GM23248 (cell line): ENCODE data around the gene STK26. TPM values are rescaled to one million over a fixed set of nuclear protein-coding genes. Genes with fewer than 3 reads are reported as not detected.

Experiments used
- DNase-seq: peaks from one replicate; pipeline ENCODE4 v3.0.0-alpha.2; 2015
- H2AFZ ChIP-seq: fragments of 200-600 bp; sonication (generic); 2 replicates; pipeline ENCODE4 v1.6.1; 2016; ENCODE audit warnings: antibody characterized with exemption
- H3F3A ChIP-seq: fragments of 200-600 bp; sonication (generic); 2 replicates; pipeline ENCODE4 v1.6.1; 2016; ENCODE audit warnings: mild to moderate bottlenecking, antibody characterized with exemption, mixed run types; ENCODE audit not compliant: insufficient read depth
- H3K27ac ChIP-seq: fragments of 200-600 bp; sonication (generic); 2 replicates; pipeline ENCODE4 v1.5.1; 2016; ENCODE audit warnings: mild to moderate bottlenecking
- H3K27me3 ChIP-seq: fragments of 200-600 bp; sonication (generic); replicated peaks from 2 replicates; pipeline ENCODE4 v1.6.1; 2016; ENCODE audit warnings: mild to moderate bottlenecking; ENCODE audit not compliant: insufficient read depth
- H3K36me3 ChIP-seq: fragments of 200-600 bp; sonication (generic); 2 replicates; pipeline ENCODE4 v1.6.1; 2016; ENCODE audit warnings: low read depth, mild to moderate bottlenecking
- H3K4me1 ChIP-seq: fragments of 200-600 bp; sonication (generic); 2 replicates; pipeline ENCODE4 v1.6.1; 2016; ENCODE audit warnings: mild to moderate bottlenecking; ENCODE audit not compliant: insufficient read depth
- H3K4me2 ChIP-seq: fragments of 200-600 bp; sonication (generic); one replicate; pipeline ENCODE4 v1.6.1; 2016; ENCODE audit warnings: mild to moderate bottlenecking; ENCODE audit not compliant: unreplicated experiment
- H3K4me3 ChIP-seq: fragments of 200-600 bp; sonication (generic); 2 replicates; pipeline ENCODE4 v1.5.1; 2016; ENCODE audit warnings: mild to moderate bottlenecking
- H3K79me2 ChIP-seq: fragments of 200-600 bp; sonication (generic); 2 replicates; pipeline ENCODE4 v1.6.1; 2016; ENCODE audit warnings: mild to moderate bottlenecking; ENCODE audit not compliant: insufficient read depth
- H3K9ac ChIP-seq: fragments of 200-600 bp; sonication (generic); 2 replicates; pipeline ENCODE4 v1.6.1; 2016; ENCODE audit warnings: mild to moderate bottlenecking
- H3K9me2 ChIP-seq: fragments of 200-600 bp; sonication (generic); 2 replicates; pipeline ENCODE4 v1.6.1; 2016; ENCODE audit warnings: mixed run types, mild to moderate bottlenecking, moderate library complexity; ENCODE audit not compliant: insufficient read depth
- H3K9me3 ChIP-seq: fragments of 200-600 bp; sonication (generic); one replicate; pipeline ENCODE4 v1.6.1; 2017; ENCODE audit warnings: low read depth
- H4K20me1 ChIP-seq: fragments of 200-600 bp; sonication (generic); 2 replicates; pipeline ENCODE4 v1.6.0; 2016; ENCODE audit not compliant: insufficient read depth
- EZH2 ChIP-seq: fragments of 200-600 bp; sonication (generic); IDR thresholded peaks from 2 replicates; pipeline ENCODE4 v1.6.1; 2018; ENCODE audit warnings: antibody characterized with exemption, mild to moderate bottlenecking; ENCODE audit not compliant: insufficient read depth, poor library complexity, severe bottlenecking
- EZH2phosphoT487 ChIP-seq: fragments of 200-600 bp; sonication (generic); IDR thresholded peaks from 2 replicates; pipeline ENCODE4 v1.6.1; 2018; ENCODE audit warnings: antibody characterized with exemption, moderate library complexity, mild to moderate bottlenecking, low read depth; ENCODE audit not compliant: insufficient read depth
- WGBS, 2 experiments: methylation state at CpG; one replicate each; pipeline ENCODE4 v1.1.6; 2015 to 2017; ENCODE audit warnings: low lambda C conversion rate in 2 of 2, low coverage in 1 of 2; ENCODE audit errors: missing lambda C conversion rate in 2 of 2; 5-methylcytosine and 5-hydroxymethylcytosine counted together
- in situ Hi-C: fragments of 300-500 bp; cut with MboI; formaldehyde crosslinking; loops from 2 replicates; pipeline ENCODE4 v1.15.0; 2020
- polyA plus RNA-seq: library from polyadenylated mRNA; unstranded; fragments of >200 nt; fragmentation: Nextera tagmentation; extraction: Ambion mirVana; gene quantifications from 2 replicates; pipeline ENCODE4 v1.2.1, GENCODE V29; 2016
- total RNA-seq: library from RNA; depleted of rRNA; stranded (reverse); fragments of >200 nt; shearing (Covaris generic); gene quantifications from 2 replicates; pipeline ENCODE4 v1.2.3, GENCODE V29; 2014

Gene STK26
- total and polyA plus RNA-seq, 2 experiments from 2014 or later = 0.74 to 1.1 TPM

GRCh38 chrX:132101799-132102198 lies 78.7 kb downstream of the STK26 start:
- Histone ChIP-seq H3K27ac (no peak overlapping the region), H3K4me1 (no peaks in the 10 kb centered on the region), H4K20me1 (no peaks in the 10 kb centered on the region), H3K9me3 (no peaks in the 10 kb centered on the region), H3K9me2 (no peaks in the 10 kb centered on the region), H3K79me2 (no peaks in the 10 kb centered on the region), H3K4me2 (no peak overlapping the region), H3K27me3 (no peaks in the 10 kb centered on the region), H3F3A (no peaks in the 10 kb centered on the region), H3K9ac (no peak overlapping the region), H3K4me3 (no peak overlapping the region), H3K36me3 (no peaks in the 10 kb centered on the region), H2AFZ (no peak overlapping the region)
- no peak for DNase-seq
- in situ Hi-C loops = no loop called here
- 13 to 17% methylated on average over 8 of the region's 9 CpGs for WGBS, 2 experiments
- no peak for TF ChIP-seq EZH2phosphoT487
- no peak for TF ChIP-seq EZH2

- TF ChIP-seq EZH2phosphoT487 (no peak), EZH2 (no peak)
- Histone ChIP-seq H3K9me2 (no peaks in the 10 kb centered on the region), H3K4me2 (no peak overlapping the region), H3K4me3 (no peak overlapping the region), H3F3A (no peaks in the 10 kb centered on the region), H3K27ac (no peak overlapping the region), H3K9ac (no peak overlapping the region), H3K27me3 (no peaks in the 10 kb centered on the region), H3K4me1 (no peaks in the 10 kb centered on the region), H4K20me1 (no peaks in the 10 kb centered on the region), H3K79me2 (no peaks in the 10 kb centered on the region), H2AFZ (no peak overlapping the region), H3K36me3 (no peaks in the 10 kb centered on the region), H3K9me3 (no peaks in the 10 kb centered on the region)
- no peak for DNase-seq
- in situ Hi-C loops = no loop called here
Observed at GRCh38 chrX:132107291-132107690, 84.2 kb downstream of the STK26 start.

DNA sequence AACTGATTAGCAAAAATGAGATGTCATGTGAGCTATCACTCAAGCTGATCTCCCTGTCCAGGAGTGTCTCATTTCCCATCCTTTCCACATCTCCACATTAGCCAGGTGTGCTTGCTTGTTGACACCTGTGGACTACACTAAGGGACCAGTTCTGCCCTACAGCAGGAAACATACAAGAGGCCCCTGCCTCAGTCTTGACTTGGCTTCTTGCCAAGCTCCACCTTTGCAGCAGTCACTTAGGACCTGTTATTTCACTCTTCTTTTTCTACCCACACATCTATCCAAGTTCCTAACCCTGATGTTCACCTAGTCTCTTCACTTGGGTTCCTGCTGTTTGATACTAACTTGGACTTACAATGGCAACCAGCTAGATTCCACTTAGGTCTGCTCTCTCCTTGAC lies 91.5 kb downstream of the STK26 start:
- in situ Hi-C loops = no loop called here
- Histone ChIP-seq H3K4me2 (no peak overlapping the region), H3K9me2 (no peaks in the 10 kb centered on the region), H3K9me3 (no peaks in the 10 kb centered on the region), H3K9ac (no peak overlapping the region), H4K20me1 (no peaks in the 10 kb centered on the region), H3F3A (no peaks in the 10 kb centered on the region), H3K4me3 (no peak overlapping the region), H3K27ac (no peak overlapping the region), H3K4me1 (no peaks in the 10 kb centered on the region), H3K36me3 (no peaks in the 10 kb centered on the region), H2AFZ (no peak overlapping the region), H3K27me3 (no peaks in the 10 kb centered on the region), H3K79me2 (no peaks in the 10 kb centered on the region)
- no peak for TF ChIP-seq EZH2phosphoT487
- no peak for DNase-seq

GRCh38 chrX:132115792-132116191 lies 92.7 kb downstream of the STK26 start:
- in situ Hi-C loops = no loop called here
- Histone ChIP-seq H3K4me1 (no peaks in the 10 kb centered on the region), H4K20me1 (no peaks in the 10 kb centered on the region)

DNA sequence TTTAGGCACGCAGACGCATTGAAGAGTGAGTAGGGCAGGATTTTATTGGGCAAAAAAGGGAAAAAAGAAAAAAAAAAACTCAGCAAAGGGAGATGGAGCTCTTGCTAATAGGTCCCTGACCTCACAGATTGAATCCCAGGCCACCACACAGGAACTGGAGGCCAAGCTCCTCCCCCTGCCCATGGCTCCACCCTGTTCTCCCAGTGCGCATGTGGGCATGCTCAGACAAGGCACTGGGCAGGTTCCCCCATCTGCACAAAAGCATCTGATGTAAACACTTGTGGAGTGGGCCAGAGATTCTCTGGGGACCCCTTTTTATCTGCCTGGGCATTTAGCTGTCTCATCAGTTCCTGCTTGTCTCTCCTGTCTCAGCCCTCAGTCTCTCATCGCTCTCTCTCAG lies 95.3 kb downstream of the STK26 start:
- WGBS, 2 experiments = 93 to 100% methylated on average over 4 of the region's 4 CpGs
- Histone ChIP-seq H3K9me2 (no peaks in the 10 kb centered on the region), H3K4me1 (no peaks in the 10 kb centered on the region), H3K36me3 (no peaks in the 10 kb centered on the region), H3K4me2 (no peak overlapping the region), H3K9me3 (no peaks in the 10 kb centered on the region), H3K9ac (no peak overlapping the region), H4K20me1 (no peaks in the 10 kb centered on the region), H3K79me2 (no peaks in the 10 kb centered on the region), H2AFZ (no peak overlapping the region), H3K27ac (no peak overlapping the region), H3F3A (no peaks in the 10 kb centered on the region), H3K4me3 (no peak overlapping the region), H3K27me3 (no peaks in the 10 kb centered on the region)
- in situ Hi-C loops = no loop called here
- TF ChIP-seq EZH2phosphoT487 (no peak), EZH2 (no peak)
- no peak for DNase-seq

More at GRCh38 chrX:132115792-132116191, 92.7 kb downstream of the STK26 start:
- H3K4me2 ChIP-seq = no peak overlapping the region
- no peak for DNase-seq
- H3K36me3 ChIP-seq = no peaks in the 10 kb centered on the region
- WGBS, 2 experiments = 0% methylated on average over 5 of the region's 5 CpGs
- H3K9ac ChIP-seq = no peak overlapping the region
- H3K27ac ChIP-seq = no peak overlapping the region
- H3K9me2 ChIP-seq = no peaks in the 10 kb centered on the region
- TF ChIP-seq EZH2 (no peak), EZH2phosphoT487 (no peak)
- H3K4me3 ChIP-seq = no peak overlapping the region
- no peak overlapping the region for H2AFZ ChIP-seq
- H3K27me3 ChIP-seq = no peaks in the 10 kb centered on the region
- no peaks in the 10 kb centered on the region for H3F3A ChIP-seq
- no peaks in the 10 kb centered on the region for H3K79me2 ChIP-seq
- no peaks in the 10 kb centered on the region for H3K9me3 ChIP-seq
